Fibroblast of lung (primary cell): ENCODE results near the gene COLEC12. TPM values are rescaled to one million over a fixed set of nuclear protein-coding genes. Genes with fewer than 3 reads are reported as not detected.

Experiments
- DNase-seq, 2 donors: peaks; one replicate each; pipeline versions ENCODE4 v3.0.0 to v3.0.0-alpha.2; 2010; ENCODE audit warnings: low read depth in 2 of 2
- H2AFZ ChIP-seq: 2 replicates; pipeline ENCODE4 v1.5.1; 2012; ENCODE audit warnings: low read length, control low read depth, inconsistent platforms
- H3K27ac ChIP-seq: 2 replicates; pipeline ENCODE4 v1.5.1; 2011; ENCODE audit warnings: low read length, control low read depth; ENCODE audit not compliant: insufficient read depth
- H3K27me3 ChIP-seq: 2 replicates; pipeline ENCODE4 v1.5.1; 2011; ENCODE audit warnings: mild to moderate bottlenecking, low read length; ENCODE audit not compliant: control insufficient read depth, insufficient read depth
- H3K36me3 ChIP-seq: 2 replicates; pipeline ENCODE4 v1.5.1; 2011; ENCODE audit warnings: low read length; ENCODE audit not compliant: control insufficient read depth, insufficient read depth
- H3K4me1 ChIP-seq: 2 replicates; pipeline ENCODE4 v1.5.1; 2011; ENCODE audit warnings: low read length; ENCODE audit not compliant: control insufficient read depth, insufficient read depth; ENCODE audit errors: extremely low read depth
- H3K4me2 ChIP-seq: 2 replicates; pipeline ENCODE4 v1.5.1; 2011; ENCODE audit warnings: low read length, control low read depth; ENCODE audit not compliant: insufficient read depth; ENCODE audit errors: extremely low read depth
- H3K4me3 ChIP-seq, 4 experiments: fragments of 200-600 bp in 1 of 4; sonication (generic) in 1 of 4; replicated peaks in 1 of 4; 2 replicates each; pipeline ENCODE4 v1.5.1; 2011 to 2016; ENCODE audit warnings: low read length in 4 of 4, low read depth in 3 of 4, mild to moderate bottlenecking in 3 of 4, control low read depth in 2 of 4, inconsistent platforms in 1 of 4, mixed read lengths in 1 of 4; ENCODE audit not compliant: insufficient read depth in 1 of 4; ENCODE audit errors: control extremely low read depth in 1 of 4
- H3K79me2 ChIP-seq: 2 replicates; pipeline ENCODE4 v1.5.1; 2012; ENCODE audit warnings: mild to moderate bottlenecking, low read length, inconsistent platforms; ENCODE audit not compliant: control insufficient read depth, insufficient read depth
- H3K9ac ChIP-seq: 2 replicates; pipeline ENCODE4 v1.5.1; 2011; ENCODE audit warnings: mild to moderate bottlenecking, low read length, control low read depth; ENCODE audit not compliant: insufficient read depth
- H3K9me3 ChIP-seq: 2 replicates; pipeline ENCODE4 v1.5.1; 2012; ENCODE audit warnings: low read depth, low read length; ENCODE audit not compliant: control insufficient read depth, insufficient read depth
- H4K20me1 ChIP-seq: 2 replicates; pipeline ENCODE4 v1.5.1; 2011; ENCODE audit warnings: low read length; ENCODE audit not compliant: control insufficient read depth, insufficient read depth; ENCODE audit errors: extremely low read depth
- EZH2 ChIP-seq: IDR thresholded peaks from 2 replicates; pipeline ENCODE4 v1.5.1; 2012; ENCODE audit warnings: low read length, control low read depth, mild to moderate bottlenecking; ENCODE audit errors: missing control alignments
- polyA plus RNA-seq, 2 donors: library from polyadenylated mRNA; depleted of rRNA in 1 of 2; stranded (reverse) in 1 of 2; unstranded in 1 of 2; fragments of >200 nt; gene quantifications; 2 replicates each; pipeline ENCODE4 v1.2.1, GENCODE V29; 2011 to 2012; ENCODE audit warnings: missing spikeins in 1 of 2
- total RNA-seq: library from RNA; depleted of rRNA; stranded (reverse); fragments of >200 nt; gene quantifications from 2 replicates; pipeline ENCODE4 v1.2.1, GENCODE V29; 2014
- TF ChIP-seq, protein P1 (sequence below), 2 donors: IDR thresholded peaks in 1 of 2; conservative IDR thresholded peaks in 1 of 2; 1 replicate in 1 of 2; 2 replicates in 1 of 2; pipeline ENCODE4 v1.5.1; 2011 to 2012; ENCODE audit warnings: low read length in 2 of 2, control low read depth in 1 of 2, inconsistent platforms in 1 of 2, low read depth in 1 of 2, mild to moderate bottlenecking in 1 of 2

The COLEC12 gene
- total and polyA plus RNA-seq, 2 donors (not counting 1 experiment from before 2014, with no cell fraction given), result 20.0 to 24.8 TPM

DNA sequence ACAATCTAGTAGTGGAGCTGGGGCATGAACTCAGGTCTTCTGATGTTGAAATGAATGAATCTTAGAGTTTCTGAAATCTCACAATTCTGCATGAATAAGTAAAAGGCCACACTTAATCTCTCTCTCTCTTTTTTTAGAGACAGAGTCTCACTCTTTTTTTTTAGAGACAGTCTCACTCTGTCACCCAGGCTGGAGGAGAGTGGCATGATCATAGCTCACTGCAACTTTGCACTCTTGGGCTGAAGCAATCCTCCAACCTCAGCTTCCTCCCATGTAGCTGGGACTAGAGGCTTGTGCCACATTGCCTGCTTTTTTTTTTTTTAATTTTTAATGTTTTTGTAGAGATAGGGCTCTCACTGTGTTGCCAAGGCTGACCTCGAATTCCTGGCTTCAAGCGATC, 163.8 kb downstream of the COLEC12 start:
- TF ChIP-seq, protein P1, sequence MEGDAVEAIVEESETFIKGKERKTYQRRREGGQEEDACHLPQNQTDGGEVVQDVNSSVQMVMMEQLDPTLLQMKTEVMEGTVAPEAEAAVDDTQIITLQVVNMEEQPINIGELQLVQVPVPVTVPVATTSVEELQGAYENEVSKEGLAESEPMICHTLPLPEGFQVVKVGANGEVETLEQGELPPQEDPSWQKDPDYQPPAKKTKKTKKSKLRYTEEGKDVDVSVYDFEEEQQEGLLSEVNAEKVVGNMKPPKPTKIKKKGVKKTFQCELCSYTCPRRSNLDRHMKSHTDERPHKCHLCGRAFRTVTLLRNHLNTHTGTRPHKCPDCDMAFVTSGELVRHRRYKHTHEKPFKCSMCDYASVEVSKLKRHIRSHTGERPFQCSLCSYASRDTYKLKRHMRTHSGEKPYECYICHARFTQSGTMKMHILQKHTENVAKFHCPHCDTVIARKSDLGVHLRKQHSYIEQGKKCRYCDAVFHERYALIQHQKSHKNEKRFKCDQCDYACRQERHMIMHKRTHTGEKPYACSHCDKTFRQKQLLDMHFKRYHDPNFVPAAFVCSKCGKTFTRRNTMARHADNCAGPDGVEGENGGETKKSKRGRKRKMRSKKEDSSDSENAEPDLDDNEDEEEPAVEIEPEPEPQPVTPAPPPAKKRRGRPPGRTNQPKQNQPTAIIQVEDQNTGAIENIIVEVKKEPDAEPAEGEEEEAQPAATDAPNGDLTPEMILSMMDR (conservative IDR thresholded peaks at IDR 0.05 in 1 of 2, IDR thresholded peaks at IDR 0.05 in 1 of 2; ENCODE audit: low read depth in 1 of 2, low read length in 2 of 2), result no peak
- no peak for TF ChIP-seq EZH2
- Histone ChIP-seq H3K79me2 (no peaks in the 10 kb centered on the region), H3K9me3 (no peaks in the 10 kb centered on the region), H3K4me3 (no peak overlapping the region), H3K9ac (no peak overlapping the region), H3K4me2 (no peak overlapping the region), H3K27me3 (no peaks in the 10 kb centered on the region), H3K27ac (no peak overlapping the region), H3K36me3 (no peaks in the 10 kb centered on the region), H3K4me1 (no peaks in the 10 kb centered on the region), H2AFZ (no peak overlapping the region), H4K20me1 (no peaks in the 10 kb centered on the region)
- no peak for DNase-seq

DNA sequence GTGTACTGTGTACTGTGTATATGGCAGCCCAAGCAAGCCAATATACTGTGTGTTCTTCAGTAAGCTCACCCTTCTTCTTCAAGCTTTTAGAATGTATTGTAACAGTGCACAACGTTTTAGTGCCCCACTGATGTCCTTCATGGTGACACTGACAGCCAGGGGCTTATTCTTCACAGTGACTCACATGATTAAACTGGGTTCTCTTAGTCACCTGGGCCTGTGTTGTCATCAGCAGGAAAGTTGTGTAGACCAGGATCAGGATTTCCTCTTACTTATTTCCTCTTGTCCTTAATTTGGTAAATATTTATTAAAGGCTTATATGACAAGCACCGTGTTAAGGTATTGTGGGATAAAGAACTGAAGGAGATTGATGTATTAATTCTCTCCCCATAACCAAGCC, 164.8 kb downstream of the COLEC12 start:
- H3K27ac ChIP-seq, result no peak overlapping the region

GRCh38 chr18:334575-335132, 165.8 kb downstream of the COLEC12 start:
- Histone ChIP-seq H3K27me3 (no peaks in the 10 kb centered on the region), H3K9me3 (no peaks in the 10 kb centered on the region), H3K9ac (no peak overlapping the region), H3K27ac (no peak overlapping the region), H3K4me3 (no peak overlapping the region), H3K79me2 (no peaks in the 10 kb centered on the region), H3K36me3 (no peaks in the 10 kb centered on the region), H3K4me1 (no peaks in the 10 kb centered on the region), H2AFZ (no peak overlapping the region), H3K4me2 (no peak overlapping the region), H4K20me1 (no peaks in the 10 kb centered on the region)
- no peak for TF ChIP-seq EZH2
- TF ChIP-seq, protein P1 (conservative IDR thresholded peaks at IDR 0.05 in 1 of 2, IDR thresholded peaks at IDR 0.05 in 1 of 2; ENCODE audit: low read depth in 1 of 2, low read length in 2 of 2), result no peak
- no peak for DNase-seq

More for the DNA sequence above, 164.8 kb downstream of the COLEC12 start:
- H3K79me2 ChIP-seq, result no peaks in the 10 kb centered on the region
- H4K20me1 ChIP-seq, result no peaks in the 10 kb centered on the region
- no peak for DNase-seq
- no peak overlapping the region for H3K4me2 ChIP-seq
- H3K9me3 ChIP-seq, result no peaks in the 10 kb centered on the region
- no peaks in the 10 kb centered on the region for H3K4me1 ChIP-seq
- H3K9ac ChIP-seq, result no peak overlapping the region
- H3K4me3 ChIP-seq, result no peak overlapping the region
- no peak for TF ChIP-seq EZH2
- TF ChIP-seq, protein P1 (conservative IDR thresholded peaks at IDR 0.05 in 1 of 2, IDR thresholded peaks at IDR 0.05 in 1 of 2; ENCODE audit: low read depth in 1 of 2, low read length in 2 of 2), result no peak
- no peak overlapping the region for H2AFZ ChIP-seq
- H3K27me3 ChIP-seq, result no peaks in the 10 kb centered on the region
- no peaks in the 10 kb centered on the region for H3K36me3 ChIP-seq
